Fibroblast of villous mesenchyme (primary cell): Measurements from ENCODE around the gene FAM200A. TPM values are rescaled to one million over a fixed set of nuclear protein-coding genes. Genes with fewer than 3 reads are reported as not detected.

Experiments used
- DNase-seq: peaks from one replicate; pipeline ENCODE4 v3.0.0-alpha.2; 2010; ENCODE audit warnings: low read depth
- H3K4me3 ChIP-seq: 2 replicates; pipeline ENCODE4 v1.5.1; 2011; ENCODE audit warnings: low read depth, mild to moderate bottlenecking, low read length
- total RNA-seq: library from RNA; depleted of rRNA; stranded (reverse); fragments of >200 nt; gene quantifications from 2 replicates; pipeline ENCODE4 v1.2.3, GENCODE V29; 2012
- TF ChIP-seq, protein P1 (sequence below): IDR thresholded peaks from 2 replicates; pipeline ENCODE4 v1.5.1; 2012; ENCODE audit warnings: low read depth, mild to moderate bottlenecking, low read length; ENCODE audit not compliant: insufficient read depth

The FAM200A gene
- total RNA-seq, 1 donor, result 9.5 TPM

DNA sequence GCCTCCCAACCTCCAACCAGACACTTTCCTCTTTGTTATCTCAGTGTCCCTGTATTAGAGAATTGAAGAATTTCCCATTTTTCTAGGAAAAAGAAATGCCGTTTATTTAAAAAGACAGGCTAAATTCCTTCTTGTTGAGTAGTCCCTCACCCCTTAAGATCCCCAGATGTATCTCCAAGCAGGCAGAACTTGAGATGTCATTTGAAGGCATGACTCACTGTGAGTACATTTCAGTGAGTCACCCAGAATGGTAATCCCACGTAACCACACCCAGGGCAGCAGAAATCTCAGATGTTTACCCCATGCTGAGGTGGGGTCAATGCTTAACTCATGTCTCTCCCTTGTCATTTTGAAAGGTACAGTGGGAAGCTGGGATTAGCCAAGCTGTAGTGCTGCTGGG, 10.9 kb upstream of the FAM200A start:
- H3K4me3 ChIP-seq, result no peak overlapping the region
- TF ChIP-seq, protein P1, sequence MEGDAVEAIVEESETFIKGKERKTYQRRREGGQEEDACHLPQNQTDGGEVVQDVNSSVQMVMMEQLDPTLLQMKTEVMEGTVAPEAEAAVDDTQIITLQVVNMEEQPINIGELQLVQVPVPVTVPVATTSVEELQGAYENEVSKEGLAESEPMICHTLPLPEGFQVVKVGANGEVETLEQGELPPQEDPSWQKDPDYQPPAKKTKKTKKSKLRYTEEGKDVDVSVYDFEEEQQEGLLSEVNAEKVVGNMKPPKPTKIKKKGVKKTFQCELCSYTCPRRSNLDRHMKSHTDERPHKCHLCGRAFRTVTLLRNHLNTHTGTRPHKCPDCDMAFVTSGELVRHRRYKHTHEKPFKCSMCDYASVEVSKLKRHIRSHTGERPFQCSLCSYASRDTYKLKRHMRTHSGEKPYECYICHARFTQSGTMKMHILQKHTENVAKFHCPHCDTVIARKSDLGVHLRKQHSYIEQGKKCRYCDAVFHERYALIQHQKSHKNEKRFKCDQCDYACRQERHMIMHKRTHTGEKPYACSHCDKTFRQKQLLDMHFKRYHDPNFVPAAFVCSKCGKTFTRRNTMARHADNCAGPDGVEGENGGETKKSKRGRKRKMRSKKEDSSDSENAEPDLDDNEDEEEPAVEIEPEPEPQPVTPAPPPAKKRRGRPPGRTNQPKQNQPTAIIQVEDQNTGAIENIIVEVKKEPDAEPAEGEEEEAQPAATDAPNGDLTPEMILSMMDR, result no peak
- peak; percentile 99 for DNase-seq

DNA sequence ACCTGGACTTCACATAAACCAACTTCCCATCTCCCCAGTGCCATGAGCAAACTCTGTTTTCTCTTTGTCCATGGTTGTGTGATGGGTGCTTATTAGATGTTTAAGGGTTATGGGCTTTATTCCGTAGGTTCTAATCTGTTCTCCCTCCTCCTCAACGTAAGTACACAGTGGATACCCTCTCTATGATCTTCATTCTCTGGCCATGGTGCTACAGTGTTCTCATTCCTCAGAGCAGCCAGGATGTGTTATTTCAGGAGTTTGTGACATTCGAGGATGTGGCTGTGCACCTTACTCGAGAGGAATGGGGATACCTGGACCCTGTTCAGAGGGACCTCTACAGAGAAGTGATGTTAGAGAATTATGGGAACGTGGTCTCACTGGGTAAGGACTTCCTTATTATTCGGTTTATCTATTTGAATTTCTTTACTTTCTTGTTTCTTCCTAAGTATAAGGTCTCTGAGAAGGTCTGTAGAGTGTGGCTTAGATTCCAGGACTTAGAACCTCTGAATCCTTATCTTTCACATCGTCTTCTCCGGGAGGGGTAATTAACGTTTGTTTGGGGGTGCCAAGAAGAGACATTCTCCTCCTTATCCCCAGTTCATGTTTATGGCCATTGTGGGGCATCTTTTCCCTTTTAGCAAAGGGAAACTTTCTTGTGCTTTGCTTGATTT, 10.3 kb upstream of the FAM200A start:
- no peak for DNase-seq
- peak overlapping the region; percentile 19 for H3K4me3 ChIP-seq
- TF ChIP-seq, protein P1, result no peak

DNA sequence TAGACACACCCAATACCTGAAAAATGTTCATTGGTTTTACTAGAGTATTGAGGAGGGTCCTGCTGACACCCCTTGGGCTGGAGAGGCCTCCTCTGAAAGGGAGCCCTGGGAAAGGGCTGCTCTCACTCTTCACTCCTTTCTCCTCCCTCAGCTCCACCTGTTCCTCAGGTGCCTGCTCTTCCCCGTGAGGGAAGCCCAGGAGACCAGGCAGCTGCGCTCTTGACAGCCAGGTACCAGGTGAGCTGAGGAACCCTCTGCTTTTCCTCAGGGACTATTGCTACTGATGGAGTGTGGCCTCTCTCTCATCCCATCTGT, 9.8 kb upstream of the FAM200A start:
- TF ChIP-seq, protein P1, result no peak
- DNase-seq, result no peak
- no peak overlapping the region for H3K4me3 ChIP-seq

DNA sequence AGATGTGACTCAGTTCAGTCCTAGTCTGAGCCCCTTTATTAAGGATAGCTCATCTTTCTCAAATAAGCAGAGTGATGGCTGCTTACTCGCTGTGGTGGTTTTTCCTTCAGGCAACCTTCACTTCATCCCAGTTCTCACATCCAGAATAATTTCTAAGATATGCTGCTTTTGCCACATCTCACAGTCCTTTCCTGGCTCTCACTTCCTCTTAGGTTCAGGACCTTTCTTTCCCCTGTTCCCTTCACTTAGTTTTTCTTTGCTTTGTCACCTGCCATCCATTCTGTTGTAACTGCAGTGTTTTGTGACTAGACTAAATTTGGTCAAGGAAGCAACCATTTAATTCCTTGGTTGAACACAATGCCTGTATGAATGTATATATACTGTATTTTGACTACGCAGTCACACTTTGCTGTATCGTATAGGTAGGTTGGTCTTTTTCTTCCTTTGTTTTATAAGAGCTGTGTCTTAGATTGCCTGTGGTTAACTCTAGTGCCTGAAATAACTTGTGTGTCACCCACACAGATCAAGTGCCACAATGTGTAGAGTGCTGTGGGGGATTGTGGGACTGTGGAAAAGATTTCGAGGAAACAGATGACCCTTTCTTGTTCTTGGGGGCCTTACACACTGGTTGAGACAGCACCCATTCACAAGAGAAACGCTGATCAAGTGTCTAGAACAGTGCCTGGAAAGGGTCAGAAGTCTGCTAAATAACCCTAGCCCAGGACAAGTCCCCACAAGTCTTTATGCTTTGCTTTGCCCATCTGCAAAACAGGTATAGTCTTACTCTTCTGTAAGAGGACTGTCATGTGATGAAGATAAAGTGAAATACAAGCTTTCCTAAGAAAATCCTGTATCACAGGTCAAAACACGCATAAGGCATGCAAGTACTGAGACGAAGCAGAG, 9.2 kb upstream of the FAM200A start:
- DNase-seq, result no peak
- H3K4me3 ChIP-seq, result no peak overlapping the region
- TF ChIP-seq, protein P1, result no peak

DNA sequence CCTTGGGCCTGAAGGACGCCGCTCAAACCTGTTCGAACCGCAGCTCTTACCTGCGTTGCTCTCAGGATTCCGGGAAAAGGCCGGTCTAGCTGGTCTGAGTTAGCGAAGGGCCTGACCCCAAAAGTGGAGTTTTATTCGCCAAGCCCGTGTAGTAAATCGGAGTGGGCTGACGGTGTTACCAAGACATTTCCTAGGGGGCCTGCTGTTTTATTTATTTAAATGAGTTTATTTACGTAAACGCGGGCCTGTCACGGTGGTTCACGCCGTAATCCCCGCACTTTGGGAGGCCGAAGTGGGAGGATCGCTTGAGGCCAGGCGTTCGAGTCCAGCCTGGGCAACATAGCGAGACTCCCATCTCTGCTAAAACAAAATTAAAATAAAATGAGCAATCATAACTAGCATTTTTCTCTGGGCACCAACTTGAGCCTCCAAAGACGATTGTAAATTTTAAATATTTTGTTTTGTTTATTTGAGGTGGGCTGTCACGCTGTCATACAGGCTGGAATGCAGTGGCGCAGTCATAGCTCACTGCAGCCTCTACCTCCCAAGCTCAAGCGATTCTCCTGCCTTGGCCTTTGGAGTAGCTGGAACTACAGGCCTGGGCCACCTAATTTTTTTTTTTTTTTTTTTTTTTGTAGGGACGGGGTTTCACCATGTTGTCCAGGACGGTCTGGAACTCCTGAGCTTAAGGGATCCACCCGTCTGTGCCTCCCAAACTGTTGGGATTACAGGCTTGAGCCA, 7.4 kb upstream of the FAM200A start:
- TF ChIP-seq, protein P1, result no peak
- peak; percentile 59 for DNase-seq
- peak overlapping the region; percentile 92 for H3K4me3 ChIP-seq

DNA sequence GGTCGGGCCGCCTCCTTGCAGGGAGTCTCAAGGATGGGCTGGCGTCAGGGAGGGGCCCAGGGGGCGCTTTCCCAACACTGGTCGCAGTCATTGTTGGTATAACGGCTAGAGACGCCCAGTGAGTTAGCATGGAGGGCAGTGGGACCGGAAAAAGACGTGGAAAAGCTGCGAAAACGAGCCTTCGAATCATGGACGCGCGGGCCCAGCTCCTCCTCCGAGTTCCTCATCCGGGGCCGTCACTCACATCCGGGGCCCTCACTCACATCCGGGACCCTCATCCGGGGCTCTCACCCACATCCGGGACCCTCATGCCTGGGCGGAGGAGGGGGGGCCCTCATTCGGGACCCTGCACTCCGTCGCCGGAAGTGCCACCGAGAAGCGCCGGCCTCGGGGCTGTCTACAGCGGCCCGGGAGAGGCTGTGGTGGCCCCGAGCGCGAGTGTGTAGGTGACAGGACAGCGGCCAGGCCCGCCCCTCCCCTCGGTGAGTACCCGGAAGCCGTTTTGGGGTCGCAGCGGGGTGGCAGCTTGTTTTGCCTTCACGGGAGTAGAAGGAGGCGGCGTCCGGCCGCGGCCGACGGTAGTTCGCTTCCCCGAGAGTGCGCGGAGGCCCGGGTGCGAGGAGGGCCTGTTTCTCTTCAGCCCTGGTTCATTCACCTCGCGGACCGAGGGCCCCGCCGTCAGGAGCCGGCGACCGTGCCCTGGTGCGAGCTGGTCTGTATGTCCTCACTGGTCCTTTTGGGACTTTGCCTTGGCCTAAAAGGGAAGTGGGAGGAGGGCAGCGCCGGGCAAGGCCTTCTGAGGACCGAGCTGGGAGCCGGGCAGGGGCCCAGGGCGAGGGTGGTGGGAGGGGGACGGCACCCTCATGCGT, 6.6 kb upstream of the FAM200A start, which contains the start of gene ZNF655:
ZNF655 (plus strand) TSS at position 337 of the 869 bp plus-strand sequence. CDS start 1,918 bp downstream, outside the sequence.
- TF ChIP-seq, protein P1, result no peak
- H3K4me3 ChIP-seq, result peak within 1 kb of the TSS; percentile 92
- DNase-seq, result peak; percentile 93
